ENCODE results near the gene DSCAML1.

DSCAML1 gene

GRCh38 chr11:117580866-117581265, 216.2 kb downstream of the DSCAML1 start:
- DNase-seq: no peak

DNA sequence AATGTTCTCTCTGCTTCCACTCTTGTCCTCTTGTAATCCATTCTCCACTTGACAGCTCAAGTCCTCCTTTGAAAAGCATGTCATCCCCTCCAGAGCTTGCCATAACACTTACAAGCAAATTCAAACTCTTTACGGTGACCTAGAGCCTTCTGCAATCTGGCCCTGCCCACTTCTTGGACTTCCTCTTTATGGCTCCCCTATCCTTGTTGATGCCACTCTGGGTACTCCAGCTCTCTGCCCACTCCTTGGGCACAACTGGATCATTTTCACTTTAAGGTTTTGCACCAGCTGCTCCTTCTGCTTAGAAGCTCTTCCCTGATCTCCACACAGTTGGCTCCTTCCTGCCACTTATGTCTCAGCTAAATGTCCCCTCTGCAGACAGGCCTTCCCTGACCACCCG, 217.9 kb downstream of the DSCAML1 start:
- no peak for DNase-seq

DNA sequence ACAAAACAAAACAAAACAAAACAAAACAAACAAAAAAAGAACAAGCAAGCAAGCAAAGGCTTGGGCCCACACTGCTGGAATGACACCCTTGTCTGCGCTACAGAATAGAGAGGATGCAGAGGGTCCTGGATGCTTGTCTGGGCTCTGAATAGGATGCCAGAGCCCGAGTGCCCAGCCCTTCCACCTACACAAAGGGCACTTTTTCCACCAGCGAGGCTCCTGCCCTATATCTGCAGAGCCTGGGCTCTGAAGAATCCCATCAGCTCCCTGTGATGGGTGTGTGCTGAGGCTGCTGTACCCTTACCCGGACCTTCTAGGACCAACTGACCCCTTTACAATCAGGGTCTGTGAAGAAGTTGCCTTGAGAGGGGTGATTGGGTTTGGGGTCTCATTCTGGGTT, 221.2 kb downstream of the DSCAML1 start:
- DNase-seq: no peak

GRCh38 chr11:117574551-117574950, 222.5 kb downstream of the DSCAML1 start:
- no peak for DNase-seq

DNA sequence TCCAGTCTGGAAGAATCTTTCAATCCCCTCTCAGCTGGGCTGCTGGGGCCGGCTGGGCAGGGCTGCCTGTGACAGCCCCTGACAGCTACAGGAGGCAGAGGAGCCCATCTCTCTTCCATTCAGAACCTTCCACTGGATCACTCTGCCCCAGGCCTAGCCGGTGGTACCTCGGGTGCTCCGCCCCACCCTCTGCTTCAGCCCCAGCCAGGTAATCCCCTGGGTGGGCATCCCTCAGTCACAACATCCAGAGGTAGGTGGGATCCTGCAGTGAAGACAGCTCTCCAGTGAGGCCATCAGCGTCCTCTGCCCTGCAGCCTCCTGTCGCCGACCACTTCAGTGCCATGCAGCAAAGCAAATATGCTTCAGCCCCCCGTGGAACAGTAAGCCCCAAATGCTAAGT, 223.7 kb downstream of the DSCAML1 start:
- no peak for DNase-seq

DNA sequence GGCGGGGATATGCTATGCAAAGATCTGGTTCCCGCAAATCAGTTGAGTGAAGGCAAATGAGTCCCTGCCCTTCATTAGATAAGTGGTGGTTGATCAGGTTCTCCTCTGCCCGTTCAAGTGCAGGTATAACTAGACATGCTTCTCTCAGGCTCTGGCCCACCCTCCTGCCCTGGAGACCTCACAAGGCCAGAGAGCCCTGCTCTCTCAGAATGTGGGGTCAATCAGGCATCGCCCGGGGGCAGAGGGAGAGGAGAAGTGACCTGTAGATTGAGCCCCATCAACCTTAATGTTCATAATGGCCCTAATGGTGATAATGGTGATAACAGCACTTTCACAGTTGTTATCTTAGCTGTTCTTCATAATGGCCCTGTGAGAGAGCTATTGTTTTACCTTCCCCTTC, 224.3 kb downstream of the DSCAML1 start:
- DNase-seq: no peak

DNA sequence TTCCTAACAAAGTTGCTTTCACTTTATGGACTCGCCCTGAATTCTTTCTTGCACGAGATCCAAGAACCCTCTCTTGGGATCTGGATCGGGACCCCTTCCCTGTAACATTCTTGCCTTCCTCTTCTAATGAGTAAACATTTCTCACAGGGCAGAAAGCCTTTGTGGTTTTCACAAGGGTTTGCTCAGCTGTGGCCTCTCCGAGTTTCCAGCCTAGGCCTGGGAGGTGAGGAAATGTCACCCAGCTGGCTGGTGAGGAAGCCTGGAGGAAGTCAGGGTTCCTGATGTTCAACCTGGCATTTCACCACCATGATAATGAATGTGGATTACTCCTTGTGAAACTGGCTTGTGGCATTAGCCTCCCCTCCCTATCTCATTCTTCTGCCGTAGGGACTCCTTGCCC, 224.9 kb downstream of the DSCAML1 start:
- no peak for DNase-seq

GRCh38 chr11:117570701-117571100, 226.3 kb downstream of the DSCAML1 start:
- DNase-seq: no peak

DNA sequence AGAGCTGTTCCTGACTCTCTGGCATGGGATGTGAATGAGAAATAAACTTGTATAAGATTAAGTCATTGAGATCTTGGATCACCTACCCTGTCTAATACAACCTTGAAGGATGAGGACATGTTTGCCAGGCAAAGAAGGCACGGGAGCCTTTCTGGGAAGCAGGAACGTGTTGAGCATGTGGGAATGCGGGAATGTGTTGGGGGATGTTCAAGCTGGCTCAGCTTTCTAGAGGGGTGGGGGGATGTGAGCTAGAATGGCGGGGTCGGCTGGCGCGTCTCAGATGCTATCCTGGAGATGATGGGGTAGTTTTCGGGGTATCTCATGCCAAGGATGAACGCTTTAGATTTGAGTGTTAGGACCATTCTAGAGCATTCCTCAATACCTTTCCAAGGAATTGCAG, 227.1 kb downstream of the DSCAML1 start:
- no peak for DNase-seq

DNA sequence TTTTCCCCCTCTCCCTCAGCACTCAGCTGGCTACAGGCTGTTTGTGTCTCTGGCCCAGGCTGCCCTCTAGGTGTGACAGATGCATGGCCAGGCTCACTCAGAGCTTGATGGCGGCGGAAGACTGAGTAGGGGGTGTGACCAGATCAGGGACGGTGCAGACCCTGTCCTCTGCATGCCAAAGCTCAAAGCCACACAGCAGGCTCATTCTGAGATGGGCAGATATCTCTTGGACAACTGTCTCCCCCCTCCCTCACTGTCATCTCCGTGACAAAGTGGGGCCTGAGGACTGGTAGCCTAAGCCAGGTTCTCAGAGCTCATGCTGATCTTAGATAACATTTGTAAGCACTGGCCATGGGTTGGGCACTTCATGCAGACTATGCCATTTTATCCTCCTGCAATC, 231.3 kb downstream of the DSCAML1 start:
- DNase-seq: no peak

DNA sequence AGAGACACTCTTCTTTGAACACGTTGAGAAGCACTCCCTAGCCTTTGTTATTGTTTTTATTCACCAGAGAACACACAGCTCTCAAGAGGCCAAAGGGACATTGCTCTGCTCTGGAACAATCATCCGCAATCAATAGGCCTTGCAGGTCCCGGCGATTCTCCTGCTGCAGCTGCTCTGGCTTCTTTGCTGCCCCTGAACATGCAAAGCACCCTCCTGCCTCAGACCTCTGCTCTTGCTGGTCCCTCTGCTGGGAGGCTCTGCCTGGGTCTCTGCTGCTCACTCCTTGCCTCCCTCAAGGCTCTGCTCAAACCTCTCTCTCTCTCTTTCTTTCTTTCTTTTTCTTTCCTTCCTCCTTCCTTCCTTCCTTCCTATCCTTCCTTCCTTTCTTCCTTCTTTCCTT, 232.7 kb downstream of the DSCAML1 start:
- DNase-seq: no peak

GRCh38 chr11:117563556-117563955, 233.5 kb downstream of the DSCAML1 start:
- no peak for DNase-seq

- no peak for DNase-seq
Measured at GRCh38 chr11:117562136-117562535, 234.9 kb downstream of the DSCAML1 start.

GRCh38 chr11:117560780-117561530, 236.1 kb downstream of the DSCAML1 start:
- no peak for DNase-seq

DNA sequence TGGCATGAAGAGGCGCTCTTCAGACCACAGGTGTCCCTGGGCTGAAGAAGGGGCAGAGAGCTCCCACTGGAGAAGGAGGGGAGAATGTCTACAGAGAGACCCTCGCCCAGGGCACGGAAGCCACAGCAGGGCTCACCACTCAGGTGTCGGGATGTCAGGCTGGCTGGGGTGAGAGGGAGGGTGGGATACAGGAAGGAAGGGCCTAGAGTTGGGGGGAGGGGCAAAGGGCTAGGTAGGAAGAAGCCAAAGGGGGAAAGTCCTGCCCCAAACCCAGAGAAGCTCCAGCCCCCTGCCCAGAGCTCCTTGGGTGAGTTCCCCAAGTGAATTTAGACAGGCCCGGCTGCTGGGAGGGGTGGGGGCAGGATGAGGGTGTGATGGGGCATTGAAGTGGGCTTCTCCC, 237.3 kb downstream of the DSCAML1 start:
- DNase-seq: no peak

DNA sequence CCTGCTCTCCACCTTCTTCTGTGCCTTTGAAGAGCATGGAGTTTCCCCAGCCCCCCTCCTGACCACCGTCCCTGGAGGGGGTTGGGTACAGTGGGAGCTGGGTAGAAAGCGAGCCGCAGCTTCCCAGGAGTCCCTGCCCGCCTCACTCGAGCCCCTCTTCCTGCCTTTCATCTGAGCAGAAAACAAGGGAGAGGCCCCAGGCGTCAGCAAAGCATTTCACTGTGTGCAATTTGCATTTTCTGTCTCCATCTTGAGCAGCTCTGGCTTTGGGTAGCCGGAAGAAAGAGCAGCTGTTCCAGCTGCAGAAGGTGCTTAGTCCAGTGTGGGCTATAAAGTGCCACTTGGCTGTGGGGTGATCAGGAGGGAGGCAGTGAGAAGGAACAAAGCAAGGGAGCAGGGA, 239.7 kb downstream of the DSCAML1 start:
- no peak for DNase-seq

DNA sequence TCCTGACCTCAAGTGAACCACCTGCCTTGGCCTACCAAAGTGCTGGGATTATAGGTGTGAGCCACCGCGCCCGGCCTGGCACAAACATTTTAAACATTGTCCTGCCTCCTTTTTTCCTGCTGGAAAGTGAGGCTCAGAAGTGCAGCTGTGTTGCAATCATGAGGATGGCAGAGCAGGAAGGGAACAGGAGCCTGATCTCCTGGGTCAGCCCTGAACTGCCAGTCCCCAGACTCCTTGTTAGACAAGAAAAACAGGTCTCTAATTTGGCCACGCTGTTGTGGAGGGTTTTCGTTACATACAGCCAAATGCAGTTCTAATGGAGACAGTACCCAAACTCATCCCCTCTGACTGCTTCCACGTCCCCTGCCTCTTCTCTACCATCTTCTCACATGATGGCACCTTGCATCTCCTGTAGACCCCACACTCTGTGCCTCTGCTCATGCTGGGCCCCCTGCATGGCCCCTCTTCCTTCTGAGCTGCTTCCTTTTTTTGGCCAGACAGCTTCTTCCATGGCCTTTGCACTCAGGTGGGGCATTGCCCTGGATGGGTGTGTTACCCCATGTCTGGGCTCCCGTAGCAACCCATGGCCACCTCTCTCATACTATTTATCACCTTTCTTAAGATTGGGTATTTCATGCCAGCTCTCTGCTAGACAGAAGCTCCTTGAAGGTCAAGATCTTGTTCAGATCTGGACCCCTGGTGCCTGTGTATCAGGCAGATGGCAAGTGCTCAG, 242.2 kb downstream of the DSCAML1 start:
- DNase-seq: no peak

GRCh38 chr11:117552626-117553025, 244.4 kb downstream of the DSCAML1 start:
- DNase-seq: no peak

- DNase-seq: no peak
Measured at GRCh38 chr11:117551761-117552343, 245.2 kb downstream of the DSCAML1 start.

DNA sequence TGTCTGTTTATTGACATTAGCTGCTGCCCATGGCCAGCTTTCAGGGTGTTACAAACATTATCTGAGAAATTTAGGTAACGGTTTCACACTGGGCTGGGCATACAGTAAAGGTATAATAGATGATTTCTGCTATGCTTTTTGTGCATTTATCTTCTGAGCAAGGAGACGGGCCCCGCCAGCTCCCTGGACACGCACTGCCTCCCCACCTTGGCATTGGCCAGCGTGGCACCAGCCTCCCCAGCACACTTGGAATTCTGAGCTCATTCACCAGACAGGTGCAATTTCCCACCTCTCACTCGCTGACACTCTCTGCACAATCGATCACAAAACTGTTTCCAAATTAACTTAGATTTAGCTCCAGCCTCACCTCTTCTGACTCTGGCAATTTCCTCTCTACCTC, 246.6 kb downstream of the DSCAML1 start:
- no peak for DNase-seq

DNA sequence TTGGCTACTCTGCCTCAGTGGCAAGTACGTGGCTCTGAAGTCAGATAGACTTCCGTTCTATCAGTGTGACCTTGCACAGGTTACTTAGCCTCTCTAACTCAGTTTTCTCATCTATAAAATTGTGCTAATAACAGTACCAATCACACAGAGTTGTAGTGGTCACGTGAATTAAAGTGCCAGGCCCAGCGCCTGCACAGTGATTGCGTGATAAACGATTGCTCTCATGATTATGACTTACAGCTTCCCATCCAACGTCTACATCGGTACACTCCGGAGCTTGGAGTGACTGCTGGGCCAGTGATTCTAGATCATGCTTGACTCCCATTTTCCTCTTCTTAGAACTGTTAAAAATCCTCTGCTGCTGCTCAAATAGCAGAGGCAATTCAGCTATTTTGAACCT, 247.6 kb downstream of the DSCAML1 start:
- no peak for DNase-seq

DNA sequence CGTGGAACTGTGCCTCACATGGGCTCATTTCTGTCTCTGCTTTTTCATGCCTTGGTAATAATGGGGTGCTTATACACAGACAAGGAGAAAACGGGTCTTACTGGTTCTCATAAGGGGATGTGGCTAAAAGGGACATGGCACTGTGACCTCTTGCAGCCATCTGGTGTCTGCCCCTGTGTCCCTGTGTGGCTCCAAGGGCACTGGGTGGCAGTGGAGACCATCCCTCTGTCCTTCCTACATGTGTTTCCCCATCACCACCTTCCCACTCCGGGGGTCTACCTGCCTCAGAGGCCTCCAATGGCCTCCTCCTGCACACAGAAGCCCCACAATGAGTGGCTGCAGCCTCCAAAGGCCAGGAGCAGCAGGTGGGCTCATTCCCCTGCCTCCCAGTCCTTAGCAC, 248.1 kb downstream of the DSCAML1 start:
- no peak for DNase-seq

DNA sequence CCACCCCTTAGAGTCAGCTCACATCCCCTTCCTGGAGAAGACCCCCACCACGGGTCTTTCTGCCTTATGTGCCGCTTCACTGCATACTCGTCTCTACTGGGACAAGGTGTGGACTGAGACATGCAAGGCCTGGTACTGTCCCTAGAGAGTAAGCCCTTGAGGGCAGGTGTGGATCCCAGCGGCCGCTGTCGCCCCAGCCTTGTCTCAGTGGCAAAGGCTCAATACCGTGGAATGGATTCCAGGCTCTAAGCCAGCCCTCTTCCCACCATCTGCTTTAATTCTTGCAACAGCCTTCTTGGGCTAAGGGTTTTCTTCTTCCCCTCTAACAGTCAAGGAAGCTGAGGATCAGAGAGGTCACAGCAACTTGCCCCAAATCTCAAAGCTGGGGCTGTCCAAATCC, 249.1 kb downstream of the DSCAML1 start:
- DNase-seq: no peak
